H1 (cell line): Measurements from ENCODE around the gene DRAXIN.

Experiments
- ATF2 ChIP-seq: IDR thresholded peaks from 2 replicates; pipeline ENCODE4 v1.6.1; 2012; ENCODE audit warnings: low read length, inconsistent platforms
- CTCF ChIP-seq, 3 experiments: IDR thresholded peaks; 1 replicate in 2 of 3; 2 replicates in 1 of 3; pipeline versions ENCODE4 v1.5.1 to v1.6.1; 2011; ENCODE audit warnings: low read length in 3 of 3, mild to moderate bottlenecking in 3 of 3, inconsistent platforms in 2 of 3, low read depth in 1 of 3, moderate library complexity in 1 of 3; ENCODE audit not compliant: insufficient read depth in 1 of 3; ENCODE audit errors: control extremely low read depth in 1 of 3
- EP300 ChIP-seq, 2 experiments: IDR thresholded peaks; 1 replicate in 1 of 2; 2 replicates in 1 of 2; pipeline ENCODE4 v1.6.1; 2011 to 2012; ENCODE audit warnings: low read depth in 2 of 2, low read length in 2 of 2, mild to moderate bottlenecking in 2 of 2, borderline replicate concordance in 1 of 2, inconsistent platforms in 1 of 2, moderate library complexity in 1 of 2
- EZH2 ChIP-seq: fragments of 200-600 bp; sonication (generic); IDR thresholded peaks from 2 replicates; pipeline ENCODE4 v1.7.1; 2012; ENCODE audit warnings: low read depth, mild to moderate bottlenecking, moderate library complexity, low read length, inconsistent platforms; ENCODE audit not compliant: severe bottlenecking
- JUND ChIP-seq: IDR thresholded peaks from 2 replicates; pipeline ENCODE4 v1.6.1; 2011; ENCODE audit warnings: mild to moderate bottlenecking, improper control_type of control experiment, low read length
- NRF1 ChIP-seq: IDR thresholded peaks from 2 replicates; pipeline ENCODE4 v1.6.1; 2011; ENCODE audit warnings: mild to moderate bottlenecking, low read depth, low read length, improper control_type of control experiment
- POLR2AphosphoS5 ChIP-seq: IDR thresholded peaks from 2 replicates; pipeline ENCODE4 v1.6.1; 2011; ENCODE audit warnings: low read depth, low read length
- SAP30 ChIP-seq: fragments of 300-600 bp; sonication (generic); IDR thresholded peaks from 2 replicates; pipeline ENCODE4 v1.7.1; 2012; ENCODE audit warnings: low read length, moderate library complexity, mild to moderate bottlenecking, inconsistent platforms; ENCODE audit not compliant: insufficient read depth, insufficient replicate concordance
- SIX5 ChIP-seq: IDR thresholded peaks from 2 replicates; pipeline ENCODE4 v1.6.1; 2011; ENCODE audit warnings: mild to moderate bottlenecking, low read depth, low read length
- SP1 ChIP-seq: IDR thresholded peaks from 2 replicates; pipeline ENCODE4 v1.6.1; 2011; ENCODE audit warnings: low read depth, low read length
- TAF1 ChIP-seq: IDR thresholded peaks from 2 replicates; pipeline ENCODE4 v1.6.1; 2011; ENCODE audit warnings: mild to moderate bottlenecking, low read depth, low read length
- TEAD4 ChIP-seq: IDR thresholded peaks from 2 replicates; pipeline ENCODE4 v1.6.1; 2012; ENCODE audit warnings: low read depth, low read length, inconsistent platforms, mixed read lengths

GRCh38 chr1:11646317-11646716 lies 45.2 kb upstream of the DRAXIN start:
- no peak for TF ChIP-seq EP300 (IDR thresholded peaks at IDR 0.05; ENCODE audit: borderline replicate concordance in 1 of 2, low read depth in 2 of 2, low read length in 2 of 2)
- TF ChIP-seq SAP30, result no peak
- no peak for TF ChIP-seq POLR2AphosphoS5
- TF ChIP-seq NRF1, result no peak
- TF ChIP-seq TAF1, result no peak
- TF ChIP-seq SIX5, result no peak
- no peak for TF ChIP-seq CTCF (IDR thresholded peaks at IDR 0.05; ENCODE audit: control extremely low read depth in 1 of 3, insufficient read depth in 1 of 3, low read depth in 1 of 3, low read length in 3 of 3)
- TF ChIP-seq EZH2, result no peak
- TF ChIP-seq ATF2, result no peak
- no peak for TF ChIP-seq TEAD4
- no peak for TF ChIP-seq JUND
- no peak for TF ChIP-seq SP1
